Neural cell (in vitro differentiated cells): ENCODE measurements around the gene GNG4. TPM values are rescaled to one million over a fixed set of nuclear protein-coding genes. Genes with fewer than 3 reads are reported as not detected.
A peak's percentile ranks its signal among the peaks of the same experiment; 100 is the strongest.

ENCODE experiments used
- H2AFZ ChIP-seq: fragments of 200-600, 300-800 bp; sonication (generic), shearing (Covaris generic); 2 replicates; pipeline ENCODE4 v1.6.0; 2014; ENCODE audit warnings: low read depth, mild to moderate bottlenecking, antibody characterized with exemption, low read length, moderate library complexity
- H3F3A ChIP-seq: fragments of 200-600 bp; shearing (Covaris generic); 2 replicates; pipeline ENCODE4 v1.6.1; 2016; ENCODE audit warnings: mild to moderate bottlenecking, moderate library complexity, mixed read lengths, antibody characterized with exemption, low read length; ENCODE audit not compliant: insufficient read depth, poor library complexity, severe bottlenecking
- H3K27ac ChIP-seq: fragments of 200-600, 300-800 bp; sonication (generic), shearing (Covaris generic); 2 replicates; pipeline ENCODE4 v1.5.1; 2014; ENCODE audit warnings: mild to moderate bottlenecking, low read length, moderate library complexity
- H3K27me3 ChIP-seq: fragments of 300-800, 200-600 bp; sonication (generic), shearing (Covaris generic); 2 replicates; pipeline ENCODE4 v1.6.0; 2014; ENCODE audit warnings: mild to moderate bottlenecking, low read depth, low read length, moderate library complexity; ENCODE audit not compliant: insufficient read depth
- H3K36me3 ChIP-seq: fragments of 300-800, 200-600 bp; sonication (generic), shearing (Covaris generic); 2 replicates; pipeline ENCODE4 v1.5.1; 2014; ENCODE audit warnings: mild to moderate bottlenecking, antibody characterized with exemption, low read length, moderate library complexity; ENCODE audit not compliant: insufficient read depth
- H3K4me2 ChIP-seq: fragments of 300-800, 200-600 bp; sonication (generic), shearing (Covaris generic); 2 replicates; pipeline ENCODE4 v1.6.0; 2014; ENCODE audit warnings: mild to moderate bottlenecking, low read length
- H3K4me3 ChIP-seq: fragments of 300-800, 200-600 bp; sonication (generic), shearing (Covaris generic); 2 replicates; pipeline ENCODE4 v1.5.1; 2014; ENCODE audit warnings: mild to moderate bottlenecking, low read length, moderate library complexity
- H3K79me2 ChIP-seq: fragments of 200-600 bp; shearing (Covaris generic); replicated peaks from 2 replicates; pipeline ENCODE4 v1.6.0; 2014; ENCODE audit warnings: mild to moderate bottlenecking, low read length, moderate library complexity; ENCODE audit not compliant: insufficient read depth
- H3K9ac ChIP-seq: fragments of 300-800, 200-600 bp; sonication (generic), shearing (Covaris generic); 2 replicates; pipeline ENCODE4 v1.6.1; 2016; ENCODE audit warnings: mild to moderate bottlenecking, low read length, mixed read lengths
- H3K9me2 ChIP-seq: fragments of 200-600 bp; shearing (Covaris generic); 2 replicates; pipeline ENCODE4 v1.6.1; 2016; ENCODE audit warnings: mild to moderate bottlenecking, low read length, mixed read lengths; ENCODE audit not compliant: insufficient read depth
- H3K9me3 ChIP-seq: fragments of 200-600, 300-800 bp; sonication (generic), shearing (Covaris generic); 2 replicates; pipeline ENCODE4 v1.6.1; 2016; ENCODE audit warnings: mild to moderate bottlenecking, mixed run types, low read length, moderate library complexity, mixed read lengths
- H4K20me1 ChIP-seq: fragments of 200-600 bp; shearing (Covaris generic); 2 replicates; pipeline ENCODE4 v1.6.1; 2016; ENCODE audit warnings: mild to moderate bottlenecking, mixed run types; ENCODE audit not compliant: insufficient read depth
- CTCF ChIP-seq: fragments of 450-650 bp; IDR thresholded peaks from 2 replicates; pipeline ENCODE4 v1.5.1; 2014; ENCODE audit warnings: antibody characterized with exemption, mild to moderate bottlenecking, moderate library complexity; ENCODE audit not compliant: poor library complexity, severe bottlenecking
- EP300 ChIP-seq: fragments of 450-650 bp; conservative IDR thresholded peaks from 2 replicates; pipeline ENCODE4 v1.6.1; 2014; ENCODE audit warnings: antibody characterized with exemption, mild to moderate bottlenecking, moderate library complexity; ENCODE audit not compliant: poor library complexity, severe bottlenecking
- EZH2 ChIP-seq: fragments of 200-600, 300-800 bp; shearing (Covaris generic), sonication (generic); IDR thresholded peaks from 2 replicates; pipeline ENCODE4 v1.6.1; 2014; ENCODE audit warnings: antibody characterized with exemption, low read length, borderline replicate concordance, mild to moderate bottlenecking; ENCODE audit not compliant: insufficient read depth, poor library complexity, severe bottlenecking
- MXI1 ChIP-seq: fragments of 450-650 bp; conservative IDR thresholded peaks from 2 replicates; pipeline ENCODE4 v1.6.1; 2014; ENCODE audit warnings: antibody characterized with exemption, mild to moderate bottlenecking; ENCODE audit not compliant: poor library complexity, severe bottlenecking
- POLR2AphosphoS5 ChIP-seq: IDR thresholded peaks from 2 replicates; pipeline ENCODE4 v1.6.1; 2012
- RAD21 ChIP-seq: fragments of 450-650 bp; conservative IDR thresholded peaks from 2 replicates; pipeline ENCODE4 v1.6.1; 2014; ENCODE audit warnings: antibody characterized with exemption, mild to moderate bottlenecking, moderate library complexity
- REST ChIP-seq: IDR thresholded peaks from 2 replicates; pipeline ENCODE4 v1.6.1; 2012; ENCODE audit warnings: borderline replicate concordance
- SMC3 ChIP-seq: fragments of 450-650 bp; conservative IDR thresholded peaks from 2 replicates; pipeline ENCODE4 v1.6.1; 2014; ENCODE audit warnings: antibody characterized with exemption, mild to moderate bottlenecking, moderate library complexity; ENCODE audit not compliant: poor library complexity
- TAF1 ChIP-seq: IDR thresholded peaks from 2 replicates; pipeline ENCODE4 v1.6.1; 2012; ENCODE audit warnings: low read depth
- polyA plus RNA-seq: library from polyadenylated mRNA; depleted of rRNA; stranded (reverse); fragments of >200 nt; gene quantifications from 2 replicates; pipeline ENCODE4 v1.2.3, GENCODE V29; 2014

The GNG4 gene
- polyA plus RNA-seq, 1 donor from 2014 or later, result 63.2 TPM

- Histone ChIP-seq H3K79me2 (peaks cover 7% of the 10 kb centered on the region), H3K9ac (no peak overlapping the region), H3K4me2 (no peak overlapping the region), H4K20me1 (no peaks in the 10 kb centered on the region), H3F3A (no peaks in the 10 kb centered on the region), H3K27ac (peak overlapping the region; percentile 15), H3K9me3 (no peaks in the 10 kb centered on the region), H2AFZ (no peak overlapping the region), H3K9me2 (no peaks in the 10 kb centered on the region), H3K4me3 (no peak overlapping the region), H3K27me3 (no peaks in the 10 kb centered on the region), H3K36me3 (no peaks in the 10 kb centered on the region)
- TF ChIP-seq POLR2AphosphoS5, result no peak
- TF ChIP-seq REST, result no peak
- TF ChIP-seq EP300, result no peak
- TF ChIP-seq RAD21, result no peak
- TF ChIP-seq EZH2, result no peak
- TF ChIP-seq MXI1, result no peak
- no peak for TF ChIP-seq SMC3
- no peak for TF ChIP-seq CTCF
- TF ChIP-seq TAF1, result no peak
Measured at GRCh38 chr1:235632506-235633401, 16.8 kb downstream of the GNG4 start.

- H3K4me2 ChIP-seq, result no peak overlapping the region
- TF ChIP-seq EP300 (no peak), RAD21 (no peak), REST (no peak), EZH2 (no peak), MXI1 (no peak), TAF1 (no peak), SMC3 (no peak), CTCF (no peak), POLR2AphosphoS5 (no peak)
- peak overlapping the region; percentile 15 for H3K27ac ChIP-seq
- no peaks in the 10 kb centered on the region for H4K20me1 ChIP-seq
- H3K9me2 ChIP-seq, result no peaks in the 10 kb centered on the region
- H3K36me3 ChIP-seq, result no peaks in the 10 kb centered on the region
- no peaks in the 10 kb centered on the region for H3F3A ChIP-seq
- H2AFZ ChIP-seq, result no peak overlapping the region
- no peak overlapping the region for H3K4me3 ChIP-seq
- H3K27me3 ChIP-seq, result no peaks in the 10 kb centered on the region
- H3K79me2 ChIP-seq, result peaks cover 1% of the 10 kb centered on the region
- no peaks in the 10 kb centered on the region for H3K9me3 ChIP-seq
- H3K9ac ChIP-seq, result no peak overlapping the region
Measured at GRCh38 chr1:235631816-235632215, 17.8 kb downstream of the GNG4 start.
